ENCODE results near the gene PLD5.

GRCh38 chr1:242398351-242398750 lies 126.1 kb downstream of the PLD5 start:
- no peak for TF ChIP-seq POLR2AphosphoS5 (IDR thresholded peaks at IDR 0.05)
- TF ChIP-seq POLR2A (IDR thresholded peaks at IDR 0.05): no peak
